Suprapubic skin (tissue), 4 donors: Measurements from ENCODE around the gene TARS3. TPM values are rescaled to one million over a fixed set of nuclear protein-coding genes. Genes with fewer than 3 reads are reported as not detected.

Experiments used
- DNase-seq, 2 donors: peaks; one replicate each; pipeline ENCODE4 v3.0.0-alpha.2; 2019; ENCODE audit warnings: low spot score in 2 of 2
- H3K27ac ChIP-seq: fragments of 200-600 bp; sonication (generic); one replicate; pipeline ENCODE4 v1.5.1; 2019
- H3K27me3 ChIP-seq: fragments of 200-600 bp; sonication (generic); one replicate; pipeline ENCODE4 v1.5.1; 2019
- H3K36me3 ChIP-seq: fragments of 200-600 bp; sonication (generic); one replicate; pipeline ENCODE4 v1.5.1; 2019
- H3K4me1 ChIP-seq: fragments of 200-600 bp; sonication (generic); one replicate; pipeline ENCODE4 v1.5.1; 2019
- H3K4me3 ChIP-seq: fragments of 200-600 bp; sonication (generic); one replicate; pipeline ENCODE4 v1.5.1; 2019; ENCODE audit warnings: mild to moderate bottlenecking
- H3K9me3 ChIP-seq: fragments of 200-600 bp; sonication (generic); one replicate; pipeline ENCODE4 v1.5.1; 2019
- CTCF ChIP-seq, 2 donors: fragments of 200-600 bp in 1 of 2; fragments of 450-650 bp in 1 of 2; sonication (generic) in 1 of 2; IDR thresholded peaks; one replicate each; pipeline ENCODE4 v1.5.1; 2016 to 2019; ENCODE audit warnings: antibody characterized with exemption in 2 of 2, mild to moderate bottlenecking in 1 of 2, moderate library complexity in 1 of 2
- EP300 ChIP-seq: sonication (generic); formaldehyde crosslinking; IDR thresholded peaks from one replicate; pipeline ENCODE4 v1.6.1; 2017; ENCODE audit warnings: antibody characterized with exemption
- POLR2A ChIP-seq, 2 donors: fragments of 450-650 bp; IDR thresholded peaks; one replicate each; pipeline ENCODE4 v1.6.1; 2017; ENCODE audit warnings: antibody characterized with exemption in 2 of 2, mild to moderate bottlenecking in 2 of 2, moderate library complexity in 2 of 2
- POLR2AphosphoS5 ChIP-seq, 3 donors: sonication (generic); formaldehyde crosslinking; IDR thresholded peaks; one replicate each; pipeline ENCODE4 v1.6.1; 2017; ENCODE audit warnings: antibody characterized with exemption in 3 of 3
- WGBS: methylation state at CpG from one replicate; pipeline ENCODE4 v1.1.5; 2018; 5-methylcytosine and 5-hydroxymethylcytosine counted together
- total RNA-seq, 4 donors: library from RNA; depleted of rRNA; stranded (reverse); fragments of >200 nt; gene quantifications; one replicate each; pipeline ENCODE4 v1.1.0, GENCODE V29; 2016

TARS3 gene
- total RNA-seq, 4 donors from 2014 or later = 5.4 to 19.3 (median 12.3) TPM

- no peak overlapping the region for H3K27ac ChIP-seq
- 94% methylated on average over 3 of the region's 3 CpGs for WGBS
- no peaks in the 10 kb centered on the region for H3K27me3 ChIP-seq
- no peaks in the 10 kb centered on the region for H3K9me3 ChIP-seq
- DNase-seq = no peak
- no peaks in the 10 kb centered on the region for H3K4me1 ChIP-seq
- H3K36me3 ChIP-seq = peaks cover 45% of the 10 kb centered on the region
- H3K4me3 ChIP-seq = no peak overlapping the region
- TF ChIP-seq POLR2A (IDR thresholded peaks at IDR 0.05) (no peak), EP300 (no peak), POLR2AphosphoS5 (IDR thresholded peaks at IDR 0.05) (no peak), CTCF (IDR thresholded peaks at IDR 0.05) (no peak)
Measured at GRCh38 chr15:101684877-101685276, 39.4 kb downstream of the TARS3 start.

GRCh38 chr15:101684384-101684783, 39.9 kb downstream of the TARS3 start:
- WGBS = 71% methylated on average over 1 of the region's 1 CpG
- no peak for TF ChIP-seq POLR2AphosphoS5 (IDR thresholded peaks at IDR 0.05)
- TF ChIP-seq POLR2A (IDR thresholded peaks at IDR 0.05) = no peak
- TF ChIP-seq EP300 = no peak
- no peak for TF ChIP-seq CTCF (IDR thresholded peaks at IDR 0.05)
- peaks cover 48% of the 10 kb centered on the region for H3K36me3 ChIP-seq
- no peaks in the 10 kb centered on the region for H3K9me3 ChIP-seq
- H3K4me1 ChIP-seq = no peaks in the 10 kb centered on the region
- no peaks in the 10 kb centered on the region for H3K27me3 ChIP-seq
- H3K27ac ChIP-seq = no peak overlapping the region
- H3K4me3 ChIP-seq = no peak overlapping the region
- no peak for DNase-seq

- no peak for TF ChIP-seq CTCF (IDR thresholded peaks at IDR 0.05)
- no peak for TF ChIP-seq EP300
- TF ChIP-seq POLR2A (IDR thresholded peaks at IDR 0.05) = no peak
- no peak for TF ChIP-seq POLR2AphosphoS5 (IDR thresholded peaks at IDR 0.05)
- Histone ChIP-seq H3K36me3 (peaks cover 39% of the 10 kb centered on the region), H3K4me1 (no peaks in the 10 kb centered on the region), H3K4me3 (no peak overlapping the region), H3K27ac (no peak overlapping the region), H3K27me3 (no peaks in the 10 kb centered on the region), H3K9me3 (no peaks in the 10 kb centered on the region)
- DNase-seq = no peak
- 98% methylated on average over 2 of the region's 2 CpGs for WGBS
Measured at GRCh38 chr15:101679806-101680205, 44.5 kb downstream of the TARS3 start.

GRCh38 chr15:101676921-101677329, 47.3 kb downstream of the TARS3 start:
- Histone ChIP-seq H3K9me3 (no peaks in the 10 kb centered on the region), H3K4me1 (no peaks in the 10 kb centered on the region), H3K27me3 (no peaks in the 10 kb centered on the region), H3K27ac (no peak overlapping the region), H3K36me3 (peaks cover 43% of the 10 kb centered on the region), H3K4me3 (no peak overlapping the region)
- no peak for DNase-seq
- TF ChIP-seq EP300 (no peak), POLR2AphosphoS5 (IDR thresholded peaks at IDR 0.05) (no peak), POLR2A (IDR thresholded peaks at IDR 0.05) (no peak), CTCF (IDR thresholded peaks at IDR 0.05) (no peak)
- WGBS = 74% methylated on average over 4 of the region's 4 CpGs

- no peak overlapping the region for H3K27ac ChIP-seq
Measured at GRCh38 chr15:101675796-101676582, 48.3 kb downstream of the TARS3 start.

More at GRCh38 chr15:101675796-101676582, 48.3 kb downstream of the TARS3 start:
- Histone ChIP-seq H3K4me1 (no peaks in the 10 kb centered on the region), H3K36me3 (peaks cover 53% of the 10 kb centered on the region), H3K27me3 (no peaks in the 10 kb centered on the region), H3K4me3 (no peak overlapping the region), H3K9me3 (no peaks in the 10 kb centered on the region)
- 80% methylated on average over 16 of the region's 16 CpGs for WGBS
- TF ChIP-seq CTCF (IDR thresholded peaks at IDR 0.05) = no peak
- TF ChIP-seq POLR2AphosphoS5 (IDR thresholded peaks at IDR 0.05) = no peak
- no peak for TF ChIP-seq POLR2A (IDR thresholded peaks at IDR 0.05)
- TF ChIP-seq EP300 = no peak
- DNase-seq = no peak
